GM18909 (cell line): ENCODE results near the gene ARHGEF33.
"Not testable (repeated sequence)": the region's sequence is repeated elsewhere in the genome, so short reads cannot be mapped to it uniquely, and the experiment has no call there.

Experiments used
- ATAC-seq: cut with Tn5 transposase; IDR thresholded peaks from one replicate; pipeline ENCODE4 v1.9.1; 2021; ENCODE audit warnings: mild to moderate bottlenecking; ENCODE audit not compliant: unreplicated experiment, poor library complexity

The ARHGEF33 gene

DNA sequence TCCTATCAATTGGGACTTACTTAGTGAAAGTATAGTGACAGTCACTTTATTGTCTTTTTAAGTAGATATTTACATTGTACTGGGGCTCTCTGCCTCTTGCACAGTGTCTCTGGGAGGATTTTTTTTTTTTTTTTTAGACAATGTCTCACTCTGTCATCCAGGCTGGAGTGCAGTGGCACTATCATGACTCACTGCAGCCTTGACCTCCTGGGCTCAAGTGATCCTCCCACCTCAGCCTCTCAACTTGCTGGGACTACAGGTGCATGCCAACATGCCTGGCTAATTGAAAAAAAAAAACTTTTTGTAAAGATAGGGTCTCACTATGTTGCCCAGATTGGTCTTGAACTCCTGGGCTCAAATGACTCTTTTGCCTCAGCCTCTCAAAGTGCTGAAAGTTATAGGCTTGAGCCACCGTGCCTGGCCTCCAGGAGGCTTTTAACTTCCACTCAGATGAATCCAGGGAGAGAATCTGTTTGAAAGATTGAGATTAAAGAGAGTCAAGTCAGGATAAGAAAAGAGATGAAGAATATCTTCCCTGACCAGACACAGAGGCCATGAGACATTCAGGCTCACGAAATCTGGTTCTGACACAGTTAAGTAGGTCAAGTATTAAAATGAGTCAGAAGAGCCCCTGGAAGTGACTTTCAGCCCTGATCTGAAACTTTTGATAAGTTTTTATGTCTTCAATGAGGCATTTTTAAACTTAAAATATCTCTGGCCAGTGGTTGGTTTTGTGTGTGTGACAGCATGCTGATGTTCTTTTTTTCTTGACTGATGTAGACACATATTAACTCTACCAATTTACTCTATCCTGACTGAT lies 18.3 kb downstream of the ARHGEF33 start:
- peak; percentile 89 for ATAC-seq

GRCh38 chr2:38909872-38910271 lies 20.2 kb downstream of the ARHGEF33 start:
- ATAC-seq: no peak

DNA sequence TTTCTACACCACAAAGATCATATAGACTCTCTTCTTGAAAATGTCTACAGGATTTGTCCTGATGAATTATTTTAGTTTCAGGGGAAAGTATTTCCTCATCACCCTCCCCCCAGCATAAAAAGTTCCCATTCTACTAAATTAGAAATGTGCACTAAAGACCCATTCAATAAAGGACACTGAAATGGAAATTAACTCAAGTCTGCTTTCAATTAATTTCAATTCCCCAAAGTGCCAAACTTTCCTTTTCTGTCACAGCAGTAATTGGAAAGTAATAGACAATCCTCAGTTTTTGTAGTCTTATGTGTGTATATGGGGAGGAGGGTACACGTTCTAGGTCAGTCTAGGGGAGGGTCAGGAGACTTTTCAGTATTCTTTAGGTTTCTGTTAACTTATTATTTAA lies 21.5 kb downstream of the ARHGEF33 start:
- ATAC-seq: no peak

- ATAC-seq: no peak
Measured at GRCh38 chr2:38912619-38913018, 22.9 kb downstream of the ARHGEF33 start.

DNA sequence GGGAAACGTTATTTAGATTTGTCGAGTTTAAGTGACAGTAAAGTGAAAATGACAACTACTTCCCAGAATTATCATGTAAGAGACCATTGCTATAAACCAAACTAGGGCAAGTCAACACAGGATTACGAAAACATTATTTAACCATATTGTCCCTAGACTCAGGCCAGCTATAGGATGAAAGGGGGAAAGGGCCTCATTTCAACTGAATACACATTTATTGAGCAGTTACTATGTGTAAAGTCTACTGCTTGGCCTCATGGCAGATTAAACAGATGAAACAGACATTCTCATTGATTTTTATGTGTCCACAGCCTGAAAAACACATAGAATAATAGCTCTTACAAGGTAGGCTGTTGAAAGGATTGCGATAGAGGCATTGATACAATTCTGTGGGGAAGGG lies 32.7 kb downstream of the ARHGEF33 start:
- ATAC-seq: no peak

DNA sequence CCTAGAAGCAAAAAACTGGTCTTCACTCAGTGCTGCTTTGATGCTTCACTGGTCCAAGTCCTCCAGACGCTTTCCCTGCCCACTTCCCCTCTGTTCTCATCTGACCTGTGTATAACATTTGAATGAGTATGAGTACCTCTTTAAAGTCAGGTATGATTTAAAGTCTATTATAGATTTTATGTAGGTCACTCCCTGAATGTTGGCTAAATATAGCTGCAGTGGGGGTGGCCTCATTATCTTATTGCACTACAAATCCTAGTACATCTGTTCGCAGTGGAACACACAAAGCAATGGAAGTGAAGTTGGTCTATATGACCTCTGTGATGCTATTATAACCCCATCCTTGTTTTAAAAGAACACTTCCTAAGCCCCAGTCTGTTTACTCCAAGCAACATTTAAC lies 33.2 kb downstream of the ARHGEF33 start:
- ATAC-seq: no peak

- no peak for ATAC-seq
Measured at GRCh38 chr2:38925982-38926381, 36.3 kb downstream of the ARHGEF33 start.

DNA sequence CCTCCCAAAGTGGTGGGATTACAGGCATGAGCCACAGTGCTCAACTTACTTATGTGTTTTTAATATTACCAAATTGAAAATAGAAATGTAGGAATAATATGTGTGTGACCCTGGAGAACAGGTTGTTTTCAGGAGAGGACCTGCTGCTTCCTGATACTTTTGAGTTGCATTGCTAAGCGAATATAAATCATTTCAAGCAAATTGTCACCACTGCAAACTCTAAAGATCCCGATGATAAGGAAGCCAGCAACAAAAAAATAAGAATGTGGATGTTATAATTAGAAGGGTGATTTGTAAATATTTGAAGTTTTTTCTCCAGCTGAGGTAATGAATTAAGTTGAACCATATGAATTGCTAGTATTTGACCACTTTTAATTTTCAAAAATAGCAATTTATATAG lies 40.9 kb downstream of the ARHGEF33 start:
- ATAC-seq: no peak

DNA sequence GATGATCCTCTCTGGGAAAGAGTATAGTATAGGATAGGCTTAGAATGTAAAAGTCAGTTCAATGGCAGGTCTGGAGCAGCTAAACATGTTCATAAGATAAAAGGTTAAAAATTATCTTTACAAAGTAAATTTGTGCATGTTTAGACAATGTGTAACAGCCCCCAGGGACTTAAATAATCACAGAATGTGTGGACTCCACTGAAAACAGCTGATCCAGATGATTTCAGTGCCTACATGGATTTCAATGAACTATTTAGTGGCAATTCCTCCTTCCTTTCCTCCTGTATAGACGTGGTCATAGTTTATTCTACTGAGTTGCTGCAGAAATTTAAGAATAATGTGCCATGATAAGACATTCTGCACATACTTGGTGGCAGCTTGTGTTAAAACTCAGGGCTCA lies 42.9 kb downstream of the ARHGEF33 start:
- ATAC-seq: no peak

GRCh38 chr2:38933653-38934052 lies 44.0 kb downstream of the ARHGEF33 start:
- no peak for ATAC-seq

DNA sequence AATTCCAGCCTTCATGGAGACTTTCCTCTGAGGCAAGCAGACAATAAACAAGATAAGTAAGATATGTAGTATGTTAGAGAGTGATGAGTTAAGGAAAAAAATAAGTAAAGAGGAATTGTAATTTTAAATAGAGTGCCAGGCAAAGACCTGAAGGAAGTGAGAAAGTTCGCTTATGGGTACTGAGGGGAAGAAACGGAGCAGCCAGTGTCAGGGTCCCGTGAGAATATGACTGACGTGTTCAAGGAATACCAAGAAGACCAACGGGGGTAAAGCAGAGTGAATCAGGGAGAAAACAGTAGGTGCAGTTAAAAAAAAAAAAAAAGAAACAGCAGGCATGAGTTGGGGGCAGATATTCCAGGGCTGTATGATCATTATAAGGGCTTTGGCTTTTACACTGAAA lies 45.1 kb downstream of the ARHGEF33 start:
- ATAC-seq: no peak

GRCh38 chr2:38935568-38936172 lies 46.0 kb downstream of the ARHGEF33 start:
- ATAC-seq: no peak

DNA sequence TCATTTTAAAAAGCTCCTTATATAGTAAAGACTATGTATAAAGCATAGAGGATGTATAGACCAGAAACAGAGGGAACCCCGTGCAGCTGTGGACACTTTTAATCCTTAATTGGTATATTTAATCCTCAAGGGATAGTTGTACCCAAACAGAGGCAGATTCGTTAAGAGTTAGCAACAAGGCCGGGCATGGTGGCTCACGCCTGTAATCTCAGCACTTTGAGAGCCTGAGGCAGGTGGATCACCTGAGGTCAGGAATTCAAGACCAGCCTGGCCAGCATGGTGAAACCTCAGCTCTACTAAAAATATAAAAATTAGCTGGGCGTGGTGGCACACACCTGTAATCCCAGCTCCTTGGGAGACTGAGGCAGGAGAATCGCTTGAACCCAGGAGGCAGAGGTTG lies 46.8 kb downstream of the ARHGEF33 start:
- not testable (repeated sequence) for ATAC-seq

GRCh38 chr2:38937548-38937947 lies 47.9 kb downstream of the ARHGEF33 start:
- no peak for ATAC-seq

- no peak for ATAC-seq
Measured at GRCh38 chr2:38940746-38941145, 51.1 kb downstream of the ARHGEF33 start.

DNA sequence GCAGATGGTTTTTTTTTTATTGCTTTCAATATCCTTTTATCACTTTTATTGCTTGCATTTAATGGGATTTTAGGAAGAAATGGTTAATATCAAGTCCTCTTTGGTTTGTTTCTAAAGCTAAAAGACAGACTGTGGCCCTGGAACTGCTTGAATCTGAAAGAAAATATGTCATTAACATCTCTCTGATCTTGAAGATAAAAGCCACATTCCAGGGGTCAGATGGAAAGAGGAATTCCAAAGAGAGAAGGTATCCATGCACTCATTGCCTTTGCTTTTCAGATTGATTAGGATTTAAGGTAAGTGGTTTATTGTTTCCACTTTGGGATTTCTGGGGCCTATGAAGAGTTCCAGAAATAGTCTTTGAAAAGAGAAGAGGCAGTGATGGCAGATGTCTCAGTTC lies 54.1 kb downstream of the ARHGEF33 start:
- ATAC-seq: no peak

GRCh38 chr2:38945372-38945771 lies 55.7 kb downstream of the ARHGEF33 start:
- no peak for ATAC-seq

- no peak for ATAC-seq
Measured at GRCh38 chr2:38945911-38946310, 56.2 kb downstream of the ARHGEF33 start.

DNA sequence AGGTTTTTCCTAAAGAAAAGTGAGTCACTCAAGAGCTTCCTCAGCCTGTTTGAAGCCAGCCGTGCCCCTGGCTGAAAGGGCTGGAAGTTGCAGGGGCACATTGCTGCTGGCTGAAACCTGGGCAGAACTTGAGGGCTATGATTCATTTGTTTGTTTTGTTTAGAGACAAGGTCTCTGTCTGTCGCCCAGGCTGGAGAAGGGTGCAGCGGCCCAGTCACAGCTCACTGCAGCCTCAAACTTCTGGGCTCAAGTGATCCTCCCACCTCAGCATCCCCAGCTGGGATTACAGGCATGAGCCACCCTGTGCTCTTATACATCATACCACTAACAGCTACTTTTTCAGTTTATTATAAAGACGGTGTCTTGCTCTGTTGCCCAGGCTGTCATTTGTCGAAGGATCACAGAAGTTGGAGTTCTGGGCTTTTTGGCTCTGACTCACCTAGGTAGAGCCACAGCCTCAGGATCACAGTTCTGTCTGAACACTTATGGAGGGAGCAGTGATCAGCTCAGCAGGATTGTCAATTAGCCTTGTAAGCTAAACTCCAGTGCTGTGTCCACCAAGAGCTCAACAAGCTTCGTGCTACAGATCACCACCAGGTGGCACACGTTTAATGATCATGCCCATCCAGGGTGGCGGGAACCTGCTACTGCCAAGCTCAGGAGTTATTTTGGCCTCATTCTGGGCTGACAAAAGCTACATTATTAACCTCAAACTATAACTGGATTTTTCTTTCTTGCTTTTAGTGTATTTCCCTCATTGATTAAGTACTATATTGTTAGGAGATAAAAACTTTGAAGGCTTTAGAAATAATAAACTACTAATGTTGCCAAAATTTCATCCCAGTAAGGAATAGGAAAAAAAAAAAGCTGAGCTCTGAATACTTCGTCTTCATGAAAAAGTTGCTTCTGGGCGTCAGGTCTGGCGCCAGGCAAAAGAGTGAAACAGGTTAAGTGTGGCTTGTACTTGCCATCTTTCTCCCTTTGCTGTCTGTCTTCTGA lies 57.9 kb downstream of the ARHGEF33 start:
- peak; percentile 71 for ATAC-seq

DNA sequence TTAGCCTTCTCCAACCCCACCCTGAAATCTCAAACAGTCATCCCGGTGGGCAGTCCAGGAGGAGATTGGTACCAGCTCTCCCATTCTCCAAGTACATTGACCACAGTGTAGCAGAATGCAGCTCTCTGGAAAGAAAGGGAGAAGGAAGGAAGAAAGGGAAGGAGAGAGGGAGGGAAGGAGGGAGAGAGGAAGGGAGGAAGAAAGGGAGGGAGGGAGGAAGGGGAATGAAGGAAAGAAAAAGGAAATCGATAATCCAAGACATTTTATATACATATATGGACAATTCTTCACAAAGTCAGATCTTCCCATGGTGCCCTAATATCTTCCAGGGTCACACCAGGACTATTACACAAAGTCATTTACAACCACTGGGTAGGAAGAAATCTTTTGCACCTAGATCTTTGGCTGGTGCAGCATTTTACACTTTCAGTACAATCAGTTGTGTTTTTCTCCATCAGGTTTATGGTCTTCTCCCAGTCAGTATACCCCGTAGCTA lies 58.8 kb downstream of the ARHGEF33 start:
- no peak for ATAC-seq

GRCh38 chr2:38948995-38949394 lies 59.3 kb downstream of the ARHGEF33 start:
- ATAC-seq: no peak
